Renal cortex interstitium (tissue), 15 donors: ENCODE results near the gene CBX4. TPM values are rescaled to one million over a fixed set of nuclear protein-coding genes. Genes with fewer than 3 reads are reported as not detected.

Source experiments
- DNase-seq, 11 donors: peaks; one replicate each; pipeline ENCODE4 v3.0.0-alpha.2; 2013; ENCODE audit warnings: low read depth in 9 of 11, low spot score in 4 of 11; ENCODE audit errors: extremely low read depth in 1 of 11
- long read RNA-seq, 16 experiments: transcript quantifications; one replicate each; lab custom pipeline, GENCODE V29; 2026
- polyA plus RNA-seq, 3 donors: library from polyadenylated mRNA; unstranded; fragments of 120-200 nt; gene quantifications; one replicate each; pipeline ENCODE4 v1.2.1, GENCODE V29; 2013; ENCODE audit not compliant: insufficient read length in 3 of 3

Gene CBX4
- 10 to 100 TPM; 10.5 to 14.9 (median 13.8) TPM for polyA plus RNA-seq
- long read RNA-seq, donor 1, transcript CBX4-201 (5 exons, 2,664 nt): major isoform, 7 of 7 reads
- long read RNA-seq, donor 1, partial matches to known transcripts: 0 of 7 reads
- long read RNA-seq, donor 1, other reads (novel, unspliced or antisense): 0 of 7 reads
- long read RNA-seq, donor 2, transcript CBX4-201 (5 exons, 2,664 nt): major isoform, 6 of 6 reads
- long read RNA-seq, donor 2, partial matches to known transcripts: 0 of 6 reads
- long read RNA-seq, donor 2, other reads (novel, unspliced or antisense): 0 of 6 reads
- long read RNA-seq, donor 3, transcript CBX4-201 (5 exons, 2,664 nt): major isoform, 10 of 10 reads
- long read RNA-seq, donor 3, partial matches to known transcripts: 0 of 10 reads
- long read RNA-seq, donor 3, other reads (novel, unspliced or antisense): 0 of 10 reads
- long read RNA-seq, donor 4, transcript CBX4-201 (5 exons, 2,664 nt): major isoform, 6 of 6 reads
- long read RNA-seq, donor 4, partial matches to known transcripts: 0 of 6 reads
- long read RNA-seq, donor 4, other reads (novel, unspliced or antisense): 0 of 6 reads
- long read RNA-seq, donor 5: 0 reads
- long read RNA-seq, donor 6, transcript CBX4-201 (5 exons, 2,664 nt): major isoform, 6 of 6 reads
- long read RNA-seq, donor 6, partial matches to known transcripts: 0 of 6 reads
- long read RNA-seq, donor 6, other reads (novel, unspliced or antisense): 0 of 6 reads
- long read RNA-seq, donor 7, partial matches to known transcripts: 0 of 3 reads
- long read RNA-seq, donor 7, other reads (novel, unspliced or antisense): 0 of 3 reads
- long read RNA-seq, donor 8: 0 reads
- long read RNA-seq, donor 9, transcript CBX4-201 (5 exons, 2,664 nt): major isoform, 7 of 7 reads
- long read RNA-seq, donor 9, partial matches to known transcripts: 0 of 7 reads
- long read RNA-seq, donor 9, other reads (novel, unspliced or antisense): 0 of 7 reads
- long read RNA-seq, donor 10, partial matches to known transcripts: 0 of 2 reads
- long read RNA-seq, donor 10, other reads (novel, unspliced or antisense): 0 of 2 reads
- long read RNA-seq, donor 11, partial matches to known transcripts: 0 of 4 reads
- long read RNA-seq, donor 11, other reads (novel, unspliced or antisense): 0 of 4 reads
- long read RNA-seq, donor 12, partial matches to known transcripts: 0 of 4 reads
- long read RNA-seq, donor 12, other reads (novel, unspliced or antisense): 0 of 4 reads
- long read RNA-seq, donor 13: 0 reads
- long read RNA-seq, donor 14, transcript CBX4-201 (5 exons, 2,664 nt): major isoform, 7 of 7 reads
- long read RNA-seq, donor 14, partial matches to known transcripts: 0 of 7 reads
- long read RNA-seq, donor 14, other reads (novel, unspliced or antisense): 0 of 7 reads
- long read RNA-seq, donor 15, partial matches to known transcripts: 0 of 2 reads
- long read RNA-seq, donor 15, other reads (novel, unspliced or antisense): 0 of 2 reads
- long read RNA-seq, donor 16, transcript CBX4-201 (5 exons, 2,664 nt): major isoform, 7 of 7 reads
- long read RNA-seq, donor 16, partial matches to known transcripts: 0 of 7 reads
- long read RNA-seq, donor 16, other reads (novel, unspliced or antisense): 0 of 7 reads

- peak in 8 of 11 donors; percentile 80 to 92 (median 90) for DNase-seq
These were observed at the start of gene CBX4 for GRCh38 chr17:79839356-79840268. TSS of gene CBX4 (minus strand) at chr17:79839440. CDS start at chr17:79839251, 189 bp downstream.

DNA sequence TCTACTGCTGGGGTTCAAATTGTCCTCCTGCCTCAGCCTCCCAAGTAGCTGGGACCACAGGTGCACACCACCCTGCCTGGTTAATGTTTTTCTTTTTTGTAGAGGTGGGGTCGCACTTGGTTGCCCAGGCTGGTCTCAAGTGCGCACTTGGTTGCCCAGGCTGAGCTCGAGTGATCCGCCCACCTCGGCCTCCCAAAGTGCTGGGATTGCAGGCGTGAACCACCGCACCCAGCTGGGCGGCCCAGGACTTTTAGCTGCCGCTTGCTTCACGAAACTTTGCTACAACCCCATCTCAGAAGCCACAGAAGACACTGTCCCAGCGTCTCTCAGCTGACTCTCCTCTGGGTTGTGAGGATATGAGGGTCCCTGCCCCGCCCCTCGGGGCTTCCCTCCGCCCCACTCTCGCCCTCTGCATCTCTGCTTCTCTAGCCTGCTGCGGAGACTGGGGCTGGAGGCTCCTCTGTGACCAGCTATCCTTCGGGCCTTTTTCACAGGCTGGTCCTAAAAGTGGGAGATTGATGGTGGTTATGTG is 48.8 kb upstream of the CBX4 start:
- no peak for DNase-seq

DNA sequence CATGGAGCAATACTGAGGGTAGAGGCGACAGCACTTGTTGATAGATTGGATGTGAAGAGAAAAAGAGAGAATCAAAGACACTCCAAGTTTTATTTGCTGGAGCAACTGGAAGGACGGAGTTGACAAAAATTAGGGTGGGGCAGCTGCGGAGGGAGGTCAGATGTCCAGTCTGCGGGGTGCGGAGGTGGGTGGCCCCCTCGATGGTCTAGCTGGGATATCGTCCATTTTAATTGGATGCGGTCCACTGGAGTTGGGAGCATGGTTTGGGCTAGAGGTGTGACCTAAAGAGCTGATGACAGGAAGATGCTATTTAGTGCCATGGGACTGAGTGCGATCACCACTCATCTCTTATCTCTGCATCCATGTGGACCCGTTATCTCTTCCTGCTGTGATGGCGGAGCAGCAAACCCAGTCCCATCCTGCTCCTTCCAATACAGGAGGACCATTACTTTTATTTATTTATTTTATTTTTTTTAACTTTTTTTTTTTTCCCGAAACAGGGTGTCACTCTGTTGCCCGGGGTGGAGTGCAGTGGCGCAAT is 48.3 kb upstream of the CBX4 start:
- DNase-seq: no peak

- DNase-seq: no peak
These were observed 44.0 kb upstream of the CBX4 start for GRCh38 chr17:79883202-79883601.

DNA sequence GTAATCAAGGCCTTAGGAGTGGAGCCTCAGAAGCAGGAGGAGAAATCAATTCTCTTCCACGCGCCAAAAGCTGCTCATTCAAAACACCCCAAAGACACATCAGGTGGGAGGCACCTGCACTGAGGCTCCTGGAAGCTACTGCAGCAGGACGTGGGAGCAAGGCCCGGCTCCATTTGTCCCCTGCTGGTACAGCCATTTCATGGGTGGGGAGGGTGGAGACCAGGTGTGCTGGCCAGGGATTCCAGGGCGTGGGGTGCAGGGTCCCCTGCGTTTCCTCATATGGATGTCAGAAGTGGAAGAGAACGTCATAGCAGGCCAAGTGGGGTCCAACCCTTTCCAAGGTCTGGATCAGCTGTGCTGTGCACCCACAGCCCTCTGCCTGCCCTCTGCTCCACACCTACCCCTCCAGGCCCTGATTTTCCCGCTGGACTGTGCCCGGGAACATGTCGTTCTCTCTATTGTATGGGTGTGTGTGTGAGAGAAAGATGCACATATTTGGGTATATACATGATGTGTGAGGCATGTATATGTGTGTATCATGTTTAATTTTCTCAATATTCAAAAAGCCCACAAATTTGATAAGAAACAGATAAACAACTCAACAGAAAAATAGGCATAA is 39.2 kb upstream of the CBX4 start:
- no peak for DNase-seq

DNA sequence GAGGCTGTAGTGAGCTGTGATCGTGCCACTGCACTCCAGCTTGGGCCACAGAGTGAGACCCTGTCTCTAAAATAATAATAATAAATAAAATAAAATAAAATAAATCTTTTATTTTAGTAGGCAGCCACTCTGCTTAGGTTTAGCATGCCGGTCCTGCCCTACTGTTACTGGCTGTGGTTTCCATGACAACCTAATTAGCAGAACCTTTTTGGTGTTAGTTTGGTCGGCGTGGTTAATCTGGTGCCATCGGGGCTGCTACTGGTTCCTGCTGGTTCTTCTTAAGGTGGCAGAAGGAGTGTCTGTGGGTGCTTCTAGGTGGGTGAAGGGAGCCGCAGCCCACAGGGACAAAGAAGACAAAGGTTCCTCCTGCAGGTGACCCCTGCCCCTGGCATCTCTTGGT is 37.8 kb upstream of the CBX4 start:
- no peak for DNase-seq

DNA sequence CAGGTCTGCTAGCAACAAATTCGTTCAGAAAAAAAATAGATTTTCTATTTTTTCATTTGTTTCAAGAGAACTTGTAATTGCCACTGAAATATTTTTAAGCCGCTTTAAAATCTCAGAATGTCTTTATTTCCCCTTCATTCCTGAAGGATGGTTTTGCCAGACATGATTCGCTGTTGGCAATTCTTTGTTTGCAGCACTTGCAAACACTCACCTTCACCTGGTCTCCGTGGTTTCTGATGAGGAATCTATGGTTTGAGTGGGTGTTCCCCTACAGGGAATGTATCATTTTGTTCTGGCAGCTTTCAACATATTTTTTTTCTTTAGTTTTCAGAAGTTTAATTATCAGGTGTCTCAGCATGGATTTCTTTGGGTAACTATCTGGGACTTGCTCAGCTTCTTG is 36.3 kb upstream of the CBX4 start:
- no peak for DNase-seq

DNA sequence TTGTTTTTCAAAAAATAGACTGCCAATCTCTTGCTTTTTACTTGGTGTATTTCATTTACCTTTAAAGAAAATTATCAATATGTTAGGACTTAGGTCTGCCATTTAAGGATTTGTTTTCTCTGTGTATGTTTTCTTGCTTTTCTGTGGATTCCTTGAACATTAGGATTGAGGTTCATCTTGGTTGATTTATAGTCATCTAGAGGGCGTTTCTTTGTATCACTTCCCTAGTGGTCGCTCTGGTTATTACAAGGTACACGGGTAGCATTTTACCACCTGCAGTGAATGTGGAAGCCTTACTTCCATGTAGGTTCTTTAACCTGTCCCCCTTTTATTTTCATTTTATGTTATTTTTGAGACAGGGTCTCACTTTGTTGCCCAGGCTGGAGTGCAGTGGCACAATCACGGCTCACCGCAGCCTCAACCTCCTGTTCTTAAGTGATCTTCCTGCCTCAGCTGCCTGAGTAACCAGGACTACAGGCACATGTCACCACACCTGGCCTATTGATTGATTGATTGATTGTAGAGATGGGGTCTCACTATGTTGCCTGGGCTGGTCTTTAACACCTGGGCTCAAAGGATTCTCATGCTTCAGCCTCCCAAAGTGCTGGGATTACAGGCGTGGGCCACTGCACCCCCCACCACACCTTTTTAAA is 35.2 kb upstream of the CBX4 start:
- peak in 1 of 11 donors; percentile 15 for DNase-seq

DNA sequence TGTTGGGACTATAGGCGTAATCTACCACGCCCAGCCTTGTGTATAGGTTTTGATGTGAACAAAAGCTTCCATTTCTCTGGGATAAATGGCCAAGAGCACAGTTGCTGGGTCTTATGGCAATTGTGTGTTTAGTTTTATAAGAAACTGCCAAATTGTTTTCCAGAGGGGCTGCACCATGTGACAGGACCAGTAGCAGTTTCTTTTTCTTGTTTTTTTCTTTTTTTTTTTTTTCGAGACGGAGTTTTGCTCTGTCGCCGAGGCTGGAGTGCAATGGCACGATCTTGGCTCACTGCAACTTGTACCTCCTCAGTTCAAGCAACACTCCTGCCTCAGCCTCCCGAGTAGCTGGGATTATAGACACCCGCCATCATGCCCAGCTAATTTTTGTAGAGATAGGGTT is 34.3 kb upstream of the CBX4 start:
- DNase-seq: no peak

- DNase-seq: no peak
These were observed 33.5 kb upstream of the CBX4 start for GRCh38 chr17:79872762-79873161.

DNA sequence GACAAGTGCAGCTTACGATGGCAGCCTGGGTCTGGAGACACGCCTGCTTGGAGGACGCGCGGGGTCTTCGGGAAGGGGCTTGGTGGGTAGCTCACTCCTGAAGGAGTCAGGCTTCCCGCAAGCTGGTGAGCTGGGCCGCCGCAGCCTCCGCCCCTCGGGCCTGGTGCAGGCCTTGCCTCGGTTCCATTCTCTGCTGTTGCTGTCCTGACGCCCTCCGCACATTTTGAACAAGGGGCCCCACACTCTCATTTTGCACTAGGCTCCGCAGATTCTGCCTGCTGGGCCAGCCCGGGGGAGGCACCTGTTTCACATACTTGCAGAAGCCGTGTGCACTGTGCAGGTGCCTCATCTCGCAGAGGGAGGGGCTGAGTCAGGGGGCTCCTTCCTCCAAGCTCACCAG is 31.9 kb upstream of the CBX4 start:
- DNase-seq: no peak

GRCh38 chr17:79870540-79870939 is 31.3 kb upstream of the CBX4 start:
- DNase-seq: no peak

DNA sequence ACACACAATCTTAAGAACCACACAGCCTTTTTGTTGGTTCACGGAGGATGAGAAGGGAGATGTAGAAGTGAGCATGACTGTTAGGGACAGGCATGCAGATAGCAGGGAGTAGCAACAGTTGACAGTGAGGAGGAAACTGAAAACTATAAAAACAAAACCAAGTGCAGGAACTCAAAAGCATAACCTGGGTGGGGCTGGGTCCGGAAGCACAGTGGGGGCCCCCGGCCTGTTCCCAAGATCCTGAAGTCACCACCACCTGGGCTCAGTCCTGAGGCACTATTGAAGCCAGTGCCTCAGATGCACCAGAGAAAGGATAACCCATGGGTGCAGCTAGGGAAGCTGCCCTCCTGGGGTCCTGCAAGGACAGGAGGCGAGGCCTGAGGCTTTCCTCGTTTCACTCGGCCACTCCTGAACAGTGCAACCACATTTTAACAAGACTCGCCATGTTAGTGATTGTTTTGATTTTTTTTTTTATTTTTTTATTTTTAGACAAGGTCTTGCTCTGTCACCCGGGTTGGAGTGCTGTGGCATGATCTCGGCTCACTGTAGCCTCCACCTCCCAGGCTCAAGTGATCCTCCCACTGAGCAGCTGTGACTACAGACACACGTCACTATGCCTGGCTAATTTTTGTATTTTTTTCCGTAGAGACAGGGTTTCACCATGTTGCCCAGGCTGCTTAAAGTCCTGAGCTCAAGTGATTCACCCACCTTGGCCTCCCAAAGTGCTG is 27.7 kb upstream of the CBX4 start:
- no peak for DNase-seq

DNA sequence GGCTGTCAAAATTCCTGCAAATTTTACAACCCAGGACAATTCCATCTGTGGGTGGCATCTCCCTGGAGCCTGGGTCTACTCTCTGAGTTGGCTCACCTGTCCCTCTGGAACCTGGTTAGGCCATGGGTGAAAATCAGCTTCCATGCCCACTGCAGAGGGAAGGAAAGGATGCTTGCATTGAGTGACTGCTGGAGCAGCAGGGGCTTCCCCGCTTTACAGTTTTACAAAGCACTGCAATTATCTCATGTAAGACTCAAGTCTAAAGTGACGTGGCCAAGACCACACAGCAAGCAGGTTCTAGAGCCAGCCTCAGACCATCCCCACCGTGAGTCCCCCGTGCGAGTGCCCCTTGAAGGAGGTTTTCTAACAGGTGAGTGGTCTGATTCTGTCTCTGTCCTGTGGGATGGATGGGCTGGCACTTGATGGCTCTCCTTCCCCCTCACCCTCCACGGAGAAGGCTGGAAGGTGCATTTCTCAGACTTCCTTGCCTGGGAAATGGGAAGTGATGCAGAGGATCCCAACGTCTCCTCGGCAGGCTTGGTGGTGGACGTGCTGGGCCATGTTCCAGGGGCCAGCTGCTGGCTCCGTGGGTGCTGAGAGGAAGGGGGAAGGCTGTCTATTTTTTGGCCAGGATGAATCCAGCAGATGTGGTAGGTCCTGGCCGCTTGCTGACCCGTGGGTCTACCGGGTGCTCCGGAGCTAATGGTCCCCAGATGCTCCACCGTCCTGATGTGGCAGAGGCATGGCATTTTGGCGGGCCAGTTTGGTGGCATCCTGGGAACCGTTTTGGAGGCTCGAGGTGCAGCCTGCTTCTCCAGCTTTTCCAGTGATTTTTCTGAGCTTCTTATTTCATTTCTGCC is 26.3 kb upstream of the CBX4 start:
- no peak for DNase-seq
